Adipocyte (in vitro differentiated cells): ENCODE measurements around the gene EEF2KMT.
"Not testable (repeated sequence)": the region's sequence is repeated elsewhere in the genome, so short reads cannot be mapped to it uniquely, and the experiment has no call there.

ENCODE experiments used
- DNase-seq: peaks from one replicate; pipeline ENCODE4 v3.0.0-alpha.2; 2015; ENCODE audit warnings: low read depth
- H3K27me3 ChIP-seq: replicated peaks from 2 replicates; pipeline ENCODE4 v1.7.0; 2013; ENCODE audit warnings: mild to moderate bottlenecking, low read length, moderate library complexity; ENCODE audit not compliant: control insufficient read depth, insufficient read depth
- H3K36me3 ChIP-seq: 2 replicates; pipeline ENCODE4 v1.7.0; 2013; ENCODE audit warnings: low read length, mild to moderate bottlenecking, moderate library complexity; ENCODE audit not compliant: control insufficient read depth, insufficient read depth, severe bottlenecking
- H3K4me1 ChIP-seq: 2 replicates; pipeline ENCODE4 v1.7.0; 2013; ENCODE audit warnings: mild to moderate bottlenecking, low read length, moderate library complexity; ENCODE audit not compliant: control insufficient read depth, insufficient read depth
- H3K4me3 ChIP-seq: 2 replicates; pipeline ENCODE4 v1.7.0; 2013; ENCODE audit warnings: mild to moderate bottlenecking, low read length, moderate library complexity
- H3K9ac ChIP-seq: 2 replicates; pipeline ENCODE4 v1.7.0; 2013; ENCODE audit warnings: mild to moderate bottlenecking, low read length, moderate library complexity
- H3K9me3 ChIP-seq: 2 replicates; pipeline ENCODE4 v1.7.0; 2013; ENCODE audit warnings: mild to moderate bottlenecking, low read length, moderate library complexity; ENCODE audit not compliant: control insufficient read depth

The EEF2KMT gene

DNA sequence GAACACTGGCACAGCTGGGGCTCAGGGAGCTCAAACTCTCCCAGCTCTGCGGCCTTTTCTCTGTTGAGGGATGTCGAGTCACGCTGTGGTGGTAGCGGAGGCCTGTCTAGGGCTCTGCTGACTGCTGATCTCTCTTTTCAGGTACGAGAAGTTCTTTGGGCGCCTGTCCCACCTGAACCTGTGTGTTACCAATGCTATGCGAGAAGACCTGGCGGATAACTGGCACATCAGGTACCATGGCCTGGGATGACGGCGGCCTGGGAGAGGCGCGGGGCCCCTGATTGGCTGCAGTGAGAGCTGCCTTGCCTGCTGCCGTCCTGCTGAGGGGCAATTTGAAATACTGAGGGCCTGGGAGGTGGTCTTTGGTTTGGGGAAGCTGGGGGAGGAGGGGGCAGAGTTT, 20.3 kb downstream of the EEF2KMT start:
- Histone ChIP-seq H3K4me1 (peaks cover 11% of the 10 kb centered on the region), H3K27me3 (no peaks in the 10 kb centered on the region), H3K9me3 (no peaks in the 10 kb centered on the region), H3K9ac (no peak overlapping the region), H3K4me3 (no peak overlapping the region), H3K36me3 (peaks cover 23% of the 10 kb centered on the region)
- no peak for DNase-seq

DNA sequence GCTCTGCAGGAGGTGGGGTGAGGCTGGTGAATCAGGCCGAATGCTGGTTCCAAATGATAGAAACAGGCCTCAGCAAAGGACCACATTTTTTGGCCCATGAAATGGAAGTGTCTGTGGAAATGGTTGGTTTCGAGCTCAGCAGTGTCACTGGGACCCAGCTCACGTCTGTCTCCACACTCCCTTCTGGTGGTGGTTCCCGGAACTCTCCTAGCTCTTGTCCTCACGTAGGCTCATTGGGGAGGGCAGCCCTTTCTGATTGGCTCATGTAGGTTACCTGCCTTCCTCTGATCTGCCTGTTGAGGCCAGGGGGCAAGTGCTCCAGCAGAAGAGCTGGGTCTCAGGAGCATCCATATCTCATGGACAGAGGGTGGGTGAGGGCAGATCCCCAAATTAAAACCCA, 22.0 kb downstream of the EEF2KMT start:
- no peak for DNase-seq

GRCh38 chr16:5073771-5074170, 23.8 kb downstream of the EEF2KMT start:
- DNase-seq, H3K9me3 ChIP-seq, H3K4me3 ChIP-seq, H3K27me3 ChIP-seq, H3K9ac ChIP-seq: not testable (repeated sequence)
- H3K36me3 ChIP-seq: peaks cover 23% of the 10 kb centered on the region
- H3K4me1 ChIP-seq: peaks cover 18% of the 10 kb centered on the region

More for the DNA sequence above, 22.0 kb downstream of the EEF2KMT start:
- no peaks in the 10 kb centered on the region for H3K9me3 ChIP-seq
- peaks cover 23% of the 10 kb centered on the region for H3K36me3 ChIP-seq
- no peak overlapping the region for H3K9ac ChIP-seq
- H3K4me1 ChIP-seq: peaks cover 18% of the 10 kb centered on the region
- no peak overlapping the region for H3K4me3 ChIP-seq
- no peaks in the 10 kb centered on the region for H3K27me3 ChIP-seq

GRCh38 chr16:5073279-5073629, 24.3 kb downstream of the EEF2KMT start:
- DNase-seq: peak; percentile 16
- Histone ChIP-seq H3K36me3 (peaks cover 23% of the 10 kb centered on the region), H3K9ac (no peak overlapping the region), H3K4me1 (peaks cover 18% of the 10 kb centered on the region), H3K9me3 (no peaks in the 10 kb centered on the region), H3K4me3 (no peak overlapping the region), H3K27me3 (no peaks in the 10 kb centered on the region)

- Histone ChIP-seq H3K4me3 (peak overlapping the region; percentile 95), H3K4me1 (peaks cover 18% of the 10 kb centered on the region)
Measured at GRCh38 chr16:5072334-5073278, 25.0 kb downstream of the EEF2KMT start.

DNA sequence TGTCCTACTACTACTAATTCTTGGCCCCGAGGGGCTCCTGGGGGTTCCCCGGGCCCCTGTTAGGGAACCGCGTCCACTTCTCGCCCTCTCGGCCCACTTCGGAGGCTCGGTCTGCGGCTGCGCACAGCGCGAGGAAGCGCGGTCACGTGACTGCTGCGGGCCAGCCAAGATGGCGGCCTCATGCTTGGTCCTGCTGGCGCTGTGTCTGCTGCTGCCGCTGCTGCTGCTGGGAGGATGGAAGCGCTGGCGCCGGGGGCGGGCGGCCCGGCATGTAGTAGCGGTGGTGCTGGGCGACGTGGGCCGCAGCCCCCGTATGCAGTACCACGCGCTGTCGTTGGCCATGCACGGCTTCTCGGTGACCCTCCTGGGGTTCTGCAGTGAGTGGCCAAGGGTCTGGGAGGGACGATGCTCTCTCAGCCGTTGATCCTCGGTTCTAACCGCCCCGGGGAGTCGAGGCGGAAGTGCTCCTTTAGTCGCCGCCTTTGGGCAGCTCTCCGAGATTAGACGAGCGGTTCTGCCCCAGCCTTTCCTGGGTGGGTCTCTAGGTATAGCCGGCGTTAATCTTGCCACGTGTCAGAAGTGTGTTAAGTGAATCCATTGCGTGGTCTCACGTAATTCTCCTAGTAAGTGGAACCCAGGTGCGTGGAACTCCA, 25.8 kb downstream of the EEF2KMT start, which contains the start of gene ALG1:
Gene ALG1, plus strand, starts transcription at position 163 of the 653 bp plus-strand sequence. Its CDS starts 7 bp downstream, at position 170.
- H3K36me3 ChIP-seq: peaks cover 15% of the 10 kb centered on the region
- DNase-seq: peak; percentile 95
- H3K4me3 ChIP-seq: peak within 1 kb of the TSS; percentile 95
- peaks cover 18% of the 10 kb centered on the region for H3K4me1 ChIP-seq
- H3K27me3 ChIP-seq: peaks cover 4% of the 10 kb centered on the region
- H3K9me3 ChIP-seq: no peaks in the 10 kb centered on the region
- H3K9ac ChIP-seq: peak within 1 kb of the TSS; percentile 95

More at GRCh38 chr16:5072334-5073278, 25.0 kb downstream of the EEF2KMT start:
- DNase-seq: no peak
- no peaks in the 10 kb centered on the region for H3K27me3 ChIP-seq
- no peaks in the 10 kb centered on the region for H3K9me3 ChIP-seq
- H3K9ac ChIP-seq: peak overlapping the region; percentile 95
- H3K36me3 ChIP-seq: peaks cover 20% of the 10 kb centered on the region

DNA sequence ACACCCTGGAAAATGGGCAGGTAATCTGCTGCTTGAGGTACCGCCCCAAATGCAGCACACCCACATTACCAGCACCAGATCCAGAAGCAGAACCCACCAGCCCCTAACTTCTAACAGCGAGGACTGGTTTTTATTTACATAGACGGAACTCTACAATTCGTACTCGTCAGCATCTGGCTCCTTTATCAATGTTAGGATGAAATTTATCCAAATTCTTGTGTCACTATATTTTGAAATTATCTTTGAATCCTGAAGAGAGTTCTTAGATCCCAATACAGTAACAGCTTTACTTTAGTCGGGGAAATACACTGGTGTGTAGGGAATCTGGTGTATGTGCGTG, 26.3 kb downstream of the EEF2KMT start:
- Histone ChIP-seq H3K27me3 (peaks cover 7% of the 10 kb centered on the region), H3K9ac (peak overlapping the region; percentile 95), H3K9me3 (no peaks in the 10 kb centered on the region), H3K4me1 (peaks cover 18% of the 10 kb centered on the region), H3K4me3 (peak overlapping the region; percentile 95), H3K36me3 (peaks cover 12% of the 10 kb centered on the region)
- DNase-seq: no peak

DNA sequence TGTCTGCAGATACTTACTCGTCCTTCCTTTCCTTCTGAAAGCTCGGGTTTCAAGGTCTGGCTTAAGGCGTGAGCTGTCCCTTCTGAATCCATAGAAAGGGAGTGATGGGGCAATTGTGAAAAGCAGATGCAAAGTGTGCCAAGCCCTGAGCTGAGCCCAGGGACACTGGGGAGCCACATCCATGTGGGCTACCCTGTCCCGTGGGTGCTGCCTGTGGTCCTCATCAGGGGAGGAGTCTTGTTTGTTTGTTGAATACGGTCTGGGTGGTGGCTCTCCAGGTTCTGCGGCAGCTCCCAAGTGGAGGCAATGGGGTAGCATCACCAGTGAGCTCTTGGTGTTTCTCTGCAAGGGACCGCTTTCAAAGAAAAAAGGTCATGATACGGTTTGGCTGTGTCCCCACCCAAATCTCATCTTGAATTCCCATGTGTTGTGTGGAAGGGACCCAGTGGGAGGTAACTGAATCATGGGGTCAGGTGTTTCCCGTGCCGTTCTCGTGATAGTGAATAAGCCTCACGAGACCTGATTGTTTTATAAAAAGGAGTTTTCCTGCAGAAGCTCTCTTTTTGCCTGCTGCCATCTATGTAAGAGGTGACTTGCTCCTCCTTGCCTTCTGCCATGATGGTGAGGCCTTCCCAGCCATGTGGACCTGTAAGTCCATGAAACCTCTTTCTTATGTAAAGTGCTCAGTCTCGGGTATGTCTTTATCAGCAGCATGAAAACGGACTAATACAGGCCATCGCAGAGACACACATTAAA, 27.0 kb downstream of the EEF2KMT start:
- H3K4me1 ChIP-seq: peaks cover 20% of the 10 kb centered on the region

GRCh38 chr16:5069854-5070253, 27.7 kb downstream of the EEF2KMT start:
- Histone ChIP-seq H3K9me3 (no peaks in the 10 kb centered on the region), H3K36me3 (no peaks in the 10 kb centered on the region), H3K4me3 (no peak overlapping the region), H3K4me1 (peaks cover 22% of the 10 kb centered on the region), H3K9ac (no peak overlapping the region), H3K27me3 (peaks cover 9% of the 10 kb centered on the region)
- no peak for DNase-seq

More for the DNA sequence above, 27.0 kb downstream of the EEF2KMT start:
- H3K9me3 ChIP-seq: no peaks in the 10 kb centered on the region
- H3K9ac ChIP-seq: no peak overlapping the region
- no peak for DNase-seq
- peaks cover 8% of the 10 kb centered on the region for H3K27me3 ChIP-seq
- peaks cover 5% of the 10 kb centered on the region for H3K36me3 ChIP-seq
- no peak overlapping the region for H3K4me3 ChIP-seq

DNA sequence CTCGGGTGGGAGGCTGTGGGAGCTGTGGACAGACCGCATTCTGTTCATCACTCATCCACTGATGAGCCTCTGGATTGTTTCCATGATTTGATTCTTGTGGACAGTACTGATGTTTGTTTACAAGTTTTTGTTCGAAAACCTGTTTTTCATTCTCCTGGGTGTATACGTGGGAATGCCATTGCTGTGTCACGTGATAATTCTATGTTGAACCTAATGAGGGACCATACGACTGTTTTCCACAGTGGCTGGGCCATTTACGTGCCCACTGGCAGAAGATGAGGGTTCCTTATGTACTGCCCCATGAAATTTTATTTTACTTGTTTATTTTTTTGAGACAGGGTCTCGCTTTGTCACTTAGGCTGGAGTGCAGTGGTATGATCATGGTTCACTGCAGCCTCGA, 28.5 kb downstream of the EEF2KMT start:
- Histone ChIP-seq H3K4me1 (peaks cover 22% of the 10 kb centered on the region), H3K9ac (no peak overlapping the region), H3K9me3 (no peaks in the 10 kb centered on the region), H3K4me3 (no peak overlapping the region), H3K36me3 (no peaks in the 10 kb centered on the region), H3K27me3 (peaks cover 17% of the 10 kb centered on the region)
- no peak for DNase-seq

GRCh38 chr16:5066511-5066910, 31.1 kb downstream of the EEF2KMT start:
- Histone ChIP-seq H3K36me3 (no peaks in the 10 kb centered on the region), H3K9me3 (no peaks in the 10 kb centered on the region), H3K4me1 (peaks cover 9% of the 10 kb centered on the region), H3K9ac (no peak overlapping the region), H3K27me3 (peaks cover 35% of the 10 kb centered on the region), H3K4me3 (no peak overlapping the region)
- DNase-seq: no peak
